ENCODE results near the gene RNF31.

DNA sequence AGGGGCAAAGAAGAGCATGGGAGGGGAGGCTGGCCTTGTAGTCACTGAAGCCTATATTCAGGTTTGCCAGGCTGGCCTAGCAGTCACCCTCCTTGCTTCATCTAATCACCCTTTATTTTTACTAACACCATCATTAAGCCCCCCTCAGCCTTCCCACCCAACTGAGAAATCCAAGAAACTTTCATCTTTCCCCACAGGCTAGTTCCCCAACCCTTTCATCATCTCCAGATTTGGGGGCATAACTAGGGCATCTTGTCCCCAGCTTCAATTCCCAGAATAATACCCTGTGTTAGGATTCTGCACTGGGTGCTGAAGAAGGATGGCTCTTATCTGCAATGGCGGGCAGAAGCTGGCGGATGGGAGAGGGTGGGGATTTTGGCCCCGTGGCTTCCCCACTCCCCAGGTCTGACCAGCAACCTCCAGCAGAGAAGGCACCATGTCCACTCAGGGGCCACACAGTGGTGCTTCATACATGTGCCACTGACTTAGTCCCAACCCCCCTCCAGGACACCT is 46.3 kb upstream of the RNF31 start:
- TF ChIP-seq, protein P1, sequence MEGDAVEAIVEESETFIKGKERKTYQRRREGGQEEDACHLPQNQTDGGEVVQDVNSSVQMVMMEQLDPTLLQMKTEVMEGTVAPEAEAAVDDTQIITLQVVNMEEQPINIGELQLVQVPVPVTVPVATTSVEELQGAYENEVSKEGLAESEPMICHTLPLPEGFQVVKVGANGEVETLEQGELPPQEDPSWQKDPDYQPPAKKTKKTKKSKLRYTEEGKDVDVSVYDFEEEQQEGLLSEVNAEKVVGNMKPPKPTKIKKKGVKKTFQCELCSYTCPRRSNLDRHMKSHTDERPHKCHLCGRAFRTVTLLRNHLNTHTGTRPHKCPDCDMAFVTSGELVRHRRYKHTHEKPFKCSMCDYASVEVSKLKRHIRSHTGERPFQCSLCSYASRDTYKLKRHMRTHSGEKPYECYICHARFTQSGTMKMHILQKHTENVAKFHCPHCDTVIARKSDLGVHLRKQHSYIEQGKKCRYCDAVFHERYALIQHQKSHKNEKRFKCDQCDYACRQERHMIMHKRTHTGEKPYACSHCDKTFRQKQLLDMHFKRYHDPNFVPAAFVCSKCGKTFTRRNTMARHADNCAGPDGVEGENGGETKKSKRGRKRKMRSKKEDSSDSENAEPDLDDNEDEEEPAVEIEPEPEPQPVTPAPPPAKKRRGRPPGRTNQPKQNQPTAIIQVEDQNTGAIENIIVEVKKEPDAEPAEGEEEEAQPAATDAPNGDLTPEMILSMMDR (conservative IDR thresholded peaks at IDR 0.05; ENCODE audit: low read depth, low read length) = no peak
- TF ChIP-seq EZH2 (IDR thresholded peaks at IDR 0.05; ENCODE audit: low read length, unreplicated experiment) = no peak
